ENCODE results near the gene PIWIL4. TPM values are rescaled to one million over a fixed set of nuclear protein-coding genes. Genes with fewer than 3 reads are reported as not detected.

The PIWIL4 gene
- total and polyA plus RNA-seq, 2 of the 8 experiments (the other 6 are each of a cell fraction or from before 2014, with no cell fraction given), result 0.51 to 0.52 TPM

DNA sequence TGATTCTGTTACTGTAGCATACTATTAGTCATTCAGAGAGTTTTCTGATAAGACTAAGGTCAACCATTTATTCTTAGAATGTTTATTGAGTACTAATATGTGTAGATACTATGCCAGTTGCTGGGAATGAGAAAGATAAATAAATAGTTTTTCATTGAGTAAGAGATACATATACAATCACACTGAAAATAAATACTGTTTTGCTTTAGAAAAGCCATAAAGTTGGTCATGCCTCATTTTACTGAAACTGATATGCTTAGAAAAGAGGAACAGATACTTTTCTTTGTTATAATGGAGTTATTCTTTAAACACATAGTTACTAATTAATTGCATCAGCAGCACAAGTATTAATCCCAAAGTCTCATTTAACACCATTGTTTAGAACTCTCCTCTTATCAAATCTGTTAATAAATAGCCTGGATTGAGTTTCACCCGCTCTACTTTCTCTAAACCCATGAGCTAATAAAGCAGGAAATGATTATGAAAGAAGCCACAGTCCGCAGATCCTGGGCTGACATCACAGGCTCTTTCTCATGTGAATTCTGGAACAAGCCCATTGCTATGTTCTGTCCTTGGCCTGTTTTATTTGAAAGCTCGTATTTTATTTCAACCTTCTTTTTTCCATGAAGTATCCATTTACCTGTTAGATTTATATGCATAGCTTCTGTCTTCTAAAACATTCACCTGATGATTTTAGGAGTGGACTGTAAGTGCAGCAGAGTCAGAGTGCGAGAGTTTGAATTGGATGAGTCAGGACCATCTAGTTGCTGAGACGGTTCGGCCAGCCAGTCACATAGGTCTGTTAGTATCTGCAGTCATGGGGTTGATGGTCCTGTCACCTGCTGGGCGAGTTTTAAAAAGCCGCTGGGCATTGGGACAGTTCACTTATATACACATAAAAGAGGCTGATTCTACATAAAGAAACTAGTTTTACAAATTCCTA lies 35.5 kb downstream of the PIWIL4 start:
- no peak overlapping the region for H2AFZ ChIP-seq (ENCODE audit: low read length)
- FAIRE-seq, result peak; percentile 48

More for the DNA sequence above, 35.5 kb downstream of the PIWIL4 start:
- ChIA-PET CTCF (ENCODE audit: partially characterized antibody) (interaction anchor here (0.9 to 1.9 kb wide), 9 partner anchors 12 to 746 kb away, joined by 3 to 6 read pairs (median 3); no protein-coding TSS in a partner anchor), POLR2A (ENCODE audit: partially characterized antibody) (interaction anchor here (0.6 kb wide), 1 partner anchor 27 kb away, joined by 3 read pairs; no protein-coding TSS in a partner anchor)
- no peak overlapping the region for H3K56ac ChIP-seq (replicated peaks; ENCODE audit: insufficient read length, low read depth, low read length)
- H3K23me2 ChIP-seq (ENCODE audit: low read depth, low read length), result no peaks in the 10 kb centered on the region
- H3K23ac ChIP-seq (ENCODE audit: insufficient read length), result no peak overlapping the region
- no peak overlapping the region for H4K5ac ChIP-seq (ENCODE audit: insufficient read length, low read depth, low read length)
- no peak overlapping the region for H2BK5ac ChIP-seq (ENCODE audit: low read depth, low read length)
- no peak overlapping the region for H3K4me3 ChIP-seq (ENCODE audit: extremely low read depth in 1 of 4, insufficient read depth in 2 of 4, low read depth in 3 of 4, low read length in 4 of 4)
- H3K27me3 ChIP-seq (replicated peaks in 1 of 4; ENCODE audit: control insufficient read depth in 3 of 4, extremely low read depth in 1 of 4, insufficient read depth in 3 of 4, low read length in 3 of 4), result no peaks in the 10 kb centered on the region
- no peaks in the 10 kb centered on the region for H3K79me1 ChIP-seq (ENCODE audit: low read depth, low read length)
- no peak overlapping the region for H2BK20ac ChIP-seq (ENCODE audit: low read length)
- H3K9ac ChIP-seq (replicated peaks in 1 of 4; ENCODE audit: extremely low read depth in 1 of 4, low read depth in 3 of 4, low read length in 3 of 4), result no peak overlapping the region
- 82% methylated on average over 8 of the region's 8 CpGs; no CpG with 5 or more reads in 1 of the 2 experiments for WGBS, 2 experiments (ENCODE audit: extremely low coverage in 1 of 2, insufficient coverage in 1 of 2, insufficient read length in 1 of 2, insufficient replicate concordance in 2 of 2, low coverage in 1 of 2, low lambda C conversion rate in 2 of 2, missing lambda C conversion rate in 1 of 2)
- H2BK12ac ChIP-seq (ENCODE audit: low read depth, low read length), result no peak overlapping the region
- no peak overlapping the region for H2BK120ac ChIP-seq (replicated peaks; ENCODE audit: low read depth, low read length)
- no peak overlapping the region for H4K91ac ChIP-seq (replicated peaks; ENCODE audit: insufficient read length, low read length)
- no peak overlapping the region for H3K4me2 ChIP-seq (ENCODE audit: insufficient read depth in 1 of 2, low read depth in 2 of 2, low read length in 2 of 2)
- no peaks in the 10 kb centered on the region for H4K20me1 ChIP-seq (replicated peaks in 1 of 2; ENCODE audit: control insufficient read depth in 1 of 2, insufficient read depth in 2 of 2, low read length in 2 of 2)
- no peak overlapping the region for H3K18ac ChIP-seq (ENCODE audit: extremely low read depth, low read length)
- H3K14ac ChIP-seq (ENCODE audit: insufficient read length), result no peak overlapping the region
- no peak overlapping the region for H4K8ac ChIP-seq (ENCODE audit: extremely low read depth, insufficient read depth, low read length)
- DNase-seq (ENCODE audit: low read depth in 1 of 2, low spot score in 2 of 2), result no peak
- H3K79me2 ChIP-seq (ENCODE audit: control insufficient read depth in 1 of 2, insufficient read depth in 2 of 2, low read length in 2 of 2), result no peaks in the 10 kb centered on the region
- no peak overlapping the region for H2AK5ac ChIP-seq (ENCODE audit: low read depth, low read length)
- no peak overlapping the region for H3K4ac ChIP-seq (replicated peaks; ENCODE audit: insufficient read length, low read depth, low read length)
- TF ChIP-seq, protein P1, sequence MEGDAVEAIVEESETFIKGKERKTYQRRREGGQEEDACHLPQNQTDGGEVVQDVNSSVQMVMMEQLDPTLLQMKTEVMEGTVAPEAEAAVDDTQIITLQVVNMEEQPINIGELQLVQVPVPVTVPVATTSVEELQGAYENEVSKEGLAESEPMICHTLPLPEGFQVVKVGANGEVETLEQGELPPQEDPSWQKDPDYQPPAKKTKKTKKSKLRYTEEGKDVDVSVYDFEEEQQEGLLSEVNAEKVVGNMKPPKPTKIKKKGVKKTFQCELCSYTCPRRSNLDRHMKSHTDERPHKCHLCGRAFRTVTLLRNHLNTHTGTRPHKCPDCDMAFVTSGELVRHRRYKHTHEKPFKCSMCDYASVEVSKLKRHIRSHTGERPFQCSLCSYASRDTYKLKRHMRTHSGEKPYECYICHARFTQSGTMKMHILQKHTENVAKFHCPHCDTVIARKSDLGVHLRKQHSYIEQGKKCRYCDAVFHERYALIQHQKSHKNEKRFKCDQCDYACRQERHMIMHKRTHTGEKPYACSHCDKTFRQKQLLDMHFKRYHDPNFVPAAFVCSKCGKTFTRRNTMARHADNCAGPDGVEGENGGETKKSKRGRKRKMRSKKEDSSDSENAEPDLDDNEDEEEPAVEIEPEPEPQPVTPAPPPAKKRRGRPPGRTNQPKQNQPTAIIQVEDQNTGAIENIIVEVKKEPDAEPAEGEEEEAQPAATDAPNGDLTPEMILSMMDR (IDR thresholded peaks at IDR 0.05; ENCODE audit: control extremely low read depth in 1 of 3, insufficient read depth in 1 of 3, low read depth in 1 of 3, low read length in 3 of 3), result peak in 2 of 3 experiments; percentile 23 to 26; a peak in 3 of 4 replicates
- peak in 1 of 2 experiments; percentile 43; a peak in 2 of 4 replicates for TF ChIP-seq RAD21 (IDR thresholded peaks at IDR 0.05 in 1 of 2, conservative IDR thresholded peaks at IDR 0.05 in 1 of 2; ENCODE audit: low read depth in 2 of 2, low read length in 2 of 2)
- no peak for TF ChIP-seq SRF (IDR thresholded peaks at IDR 0.05; ENCODE audit: low read depth, low read length)
- H3K27ac ChIP-seq (ENCODE audit: low read depth, low read length), result no peak overlapping the region
- H3K9me3 ChIP-seq (ENCODE audit: insufficient read depth in 2 of 2, low read depth in 1 of 2, low read length in 1 of 2), result no peaks in the 10 kb centered on the region
- no peak overlapping the region for H2BK15ac ChIP-seq (ENCODE audit: low read length)
- H3K36me3 ChIP-seq (ENCODE audit: control insufficient read depth in 2 of 4, insufficient read depth in 4 of 4, low read length in 3 of 4), result no peaks in the 10 kb centered on the region
- H3K4me1 ChIP-seq (replicated peaks in 1 of 4; ENCODE audit: control insufficient read depth in 3 of 4, insufficient read depth in 4 of 4, low read length in 3 of 4), result peaks cover 2 to 3% (median 2%) of the 10 kb centered on the region in 4 experiments; a peak in 3 of 7 replicates
